T-helper 9 cell (primary cell): Measurements from ENCODE around the gene GNG13.
A peak's percentile ranks its signal among the peaks of the same experiment; 100 is the strongest.

Experiments
- DNase-seq: peaks from one replicate; pipeline ENCODE4 v3.0.0-alpha.2; 2020

Gene GNG13

GRCh38 chr16:813204-813915 is 12.8 kb upstream of the GNG13 start:
- peak; percentile 39 for DNase-seq

- no peak for DNase-seq
These were observed 7.5 kb upstream of the GNG13 start for GRCh38 chr16:808085-808386.

- peak; percentile 72 for DNase-seq
These were observed 7.0 kb upstream of the GNG13 start for GRCh38 chr16:807347-808084.

- DNase-seq, result no peak
These were observed 4.9 kb upstream of the GNG13 start for GRCh38 chr16:805474-805873.

- no peak for DNase-seq
These were observed 3.9 kb upstream of the GNG13 start for GRCh38 chr16:804193-805048.

- DNase-seq, result no peak
These were observed 3.2 kb upstream of the GNG13 start for GRCh38 chr16:803754-804080.

- no peak for DNase-seq
These were observed 2.6 kb upstream of the GNG13 start for GRCh38 chr16:802914-803753.

- no peak for DNase-seq
These were observed 1.9 kb upstream of the GNG13 start for GRCh38 chr16:802461-802860.

GRCh38 chr16:801584-802363 is 1.2 kb upstream of the GNG13 start:
- no peak for DNase-seq

GRCh38 chr16:800834-801511 is 439 bp upstream of the GNG13 start:
- DNase-seq, result no peak

GRCh38 chr16:799111-799947 is 1.2 kb downstream of the GNG13 start:
- no peak for DNase-seq

GRCh38 chr16:798666-799065 is 1.9 kb downstream of the GNG13 start:
- DNase-seq, result no peak

GRCh38 chr16:797686-798085 is 2.8 kb downstream of the GNG13 start:
- no peak for DNase-seq

- DNase-seq, result no peak
These were observed 3.5 kb downstream of the GNG13 start for GRCh38 chr16:797120-797420.

GRCh38 chr16:796296-797119 is 4.0 kb downstream of the GNG13 start:
- DNase-seq, result no peak

GRCh38 chr16:795580-796229 is 4.8 kb downstream of the GNG13 start:
- DNase-seq, result no peak

GRCh38 chr16:794853-795466 is 5.6 kb downstream of the GNG13 start:
- DNase-seq, result no peak

- DNase-seq, result no peak
These were observed 6.3 kb downstream of the GNG13 start for GRCh38 chr16:794091-794822.
